ENCODE results near the gene CARM1.

DNA sequence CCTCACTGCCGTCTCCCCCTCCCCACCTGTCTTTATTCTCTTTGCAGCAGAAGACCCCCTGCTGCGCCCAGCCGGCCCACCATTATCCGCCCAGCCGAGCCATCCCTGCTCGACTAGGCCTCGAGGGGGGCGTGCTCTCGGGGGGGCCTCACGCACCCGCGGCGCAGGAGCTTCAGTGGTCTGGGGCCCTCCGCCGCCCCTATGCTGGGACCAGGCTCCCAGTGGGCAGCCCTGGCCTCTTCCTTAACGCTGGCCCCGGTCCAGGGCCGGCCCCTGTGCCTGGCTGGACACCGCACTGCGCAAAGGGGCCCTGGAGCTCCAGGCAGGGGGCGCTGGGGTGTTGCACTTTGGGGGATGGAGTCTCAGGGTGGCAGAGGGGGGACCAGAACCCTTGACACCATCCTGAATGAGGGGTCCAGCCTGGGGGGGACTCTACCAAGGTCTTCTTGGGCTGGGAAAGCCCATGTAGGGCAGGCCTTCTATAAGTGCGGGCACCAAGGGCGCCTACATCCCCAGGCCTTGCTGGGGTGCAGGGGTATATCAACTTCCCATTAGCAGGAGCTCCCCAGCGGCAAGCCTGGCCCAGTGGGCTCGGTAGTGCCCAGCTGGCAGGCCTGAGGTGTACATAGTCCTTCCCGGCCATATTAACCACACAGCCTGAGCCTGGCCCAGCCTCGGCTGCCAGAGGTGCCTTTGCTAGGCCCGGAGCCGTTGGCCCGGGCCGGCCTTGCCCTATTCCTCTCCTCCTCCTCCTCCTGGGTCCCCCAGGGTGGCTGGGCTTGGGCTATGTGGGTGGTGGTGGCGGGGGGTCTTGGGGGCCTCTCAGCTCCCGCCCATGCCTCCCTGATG, 40.2 kb upstream of the CARM1 start:
- TF ChIP-seq, protein P1, sequence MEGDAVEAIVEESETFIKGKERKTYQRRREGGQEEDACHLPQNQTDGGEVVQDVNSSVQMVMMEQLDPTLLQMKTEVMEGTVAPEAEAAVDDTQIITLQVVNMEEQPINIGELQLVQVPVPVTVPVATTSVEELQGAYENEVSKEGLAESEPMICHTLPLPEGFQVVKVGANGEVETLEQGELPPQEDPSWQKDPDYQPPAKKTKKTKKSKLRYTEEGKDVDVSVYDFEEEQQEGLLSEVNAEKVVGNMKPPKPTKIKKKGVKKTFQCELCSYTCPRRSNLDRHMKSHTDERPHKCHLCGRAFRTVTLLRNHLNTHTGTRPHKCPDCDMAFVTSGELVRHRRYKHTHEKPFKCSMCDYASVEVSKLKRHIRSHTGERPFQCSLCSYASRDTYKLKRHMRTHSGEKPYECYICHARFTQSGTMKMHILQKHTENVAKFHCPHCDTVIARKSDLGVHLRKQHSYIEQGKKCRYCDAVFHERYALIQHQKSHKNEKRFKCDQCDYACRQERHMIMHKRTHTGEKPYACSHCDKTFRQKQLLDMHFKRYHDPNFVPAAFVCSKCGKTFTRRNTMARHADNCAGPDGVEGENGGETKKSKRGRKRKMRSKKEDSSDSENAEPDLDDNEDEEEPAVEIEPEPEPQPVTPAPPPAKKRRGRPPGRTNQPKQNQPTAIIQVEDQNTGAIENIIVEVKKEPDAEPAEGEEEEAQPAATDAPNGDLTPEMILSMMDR (IDR thresholded peaks at IDR 0.05), result no peak
- no peak for TF ChIP-seq POLR2A (IDR thresholded peaks at IDR 0.05)
